ENCODE measurements around the gene TTC13. TPM values are rescaled to one million over a fixed set of nuclear protein-coding genes. Genes with fewer than 3 reads are reported as not detected.
A peak's percentile ranks its signal among the peaks of the same experiment; 100 is the strongest.

Gene TTC13
- total RNA-seq, 2 experiments from 2014 or later, result 34.0 to 34.2 TPM

- ChIA-PET CTCF (interaction anchor here (0.9 to 1.8 kb wide), 11 partner anchors 9 to 294 kb away, joined by 3 to 9 read pairs (median 5); partner anchors contain the start of genes ARV1 and TTC13), POLR2A (interaction anchor here (0.9 kb wide), 1 partner anchor 61 kb away, joined by 3 read pairs; no protein-coding TSS in a partner anchor)
- Mint-ChIP-seq H3K4me3 (no peak overlapping the region), H3K36me3 (ENCODE audit: low read depth) (peaks cover 48% of the 10 kb centered on the region), H3K27ac (no peak overlapping the region), H3K27me3 (ENCODE audit: low read depth) (no peaks in the 10 kb centered on the region), H3K4me1 (ENCODE audit: low read depth) (peaks cover 6% of the 10 kb centered on the region), H3K9me3 (ENCODE audit: insufficient read depth) (no peaks in the 10 kb centered on the region)
- DNase-seq, result peak; percentile 84
- ATAC-seq, result peak; percentile 73
Observed at GRCh38 chr1:230917284-230918135, 61.2 kb downstream of the TTC13 start.

- Mint-ChIP-seq H3K9me3 (ENCODE audit: insufficient read depth) (no peaks in the 10 kb centered on the region), H3K4me1 (ENCODE audit: low read depth) (peaks cover 6% of the 10 kb centered on the region), H3K27ac (no peak overlapping the region), H3K27me3 (ENCODE audit: low read depth) (no peaks in the 10 kb centered on the region), H3K36me3 (ENCODE audit: low read depth) (peaks cover 42% of the 10 kb centered on the region), H3K4me3 (no peak overlapping the region)
- ChIA-PET POLR2A (interaction anchor here (0.8 kb wide), 1 partner anchor 63 kb away, joined by 7 read pairs; the partner anchor contains the start of gene ARV1), CTCF (interaction anchor here (0.7 to 1.8 kb wide), 18 partner anchors 10 to 369 kb away, joined by 3 to 9 read pairs (median 4); partner anchors contain the start of genes ARV1 and TTC13)
- no peak for ATAC-seq
- DNase-seq, result no peak
Observed at GRCh38 chr1:230916587-230917283, 61.9 kb downstream of the TTC13 start.

- CTCF ChIA-PET, result interaction anchor here (0.6 to 1.5 kb wide), 2 partner anchors 64 to 193 kb away, joined by 3 to 5 read pairs; partner anchors contain the start of genes ARV1 and TTC13
- Mint-ChIP-seq H3K27ac (no peak overlapping the region), H3K27me3 (ENCODE audit: low read depth) (no peaks in the 10 kb centered on the region)
Observed at GRCh38 chr1:230915078-230915477, 63.6 kb downstream of the TTC13 start.

DNA sequence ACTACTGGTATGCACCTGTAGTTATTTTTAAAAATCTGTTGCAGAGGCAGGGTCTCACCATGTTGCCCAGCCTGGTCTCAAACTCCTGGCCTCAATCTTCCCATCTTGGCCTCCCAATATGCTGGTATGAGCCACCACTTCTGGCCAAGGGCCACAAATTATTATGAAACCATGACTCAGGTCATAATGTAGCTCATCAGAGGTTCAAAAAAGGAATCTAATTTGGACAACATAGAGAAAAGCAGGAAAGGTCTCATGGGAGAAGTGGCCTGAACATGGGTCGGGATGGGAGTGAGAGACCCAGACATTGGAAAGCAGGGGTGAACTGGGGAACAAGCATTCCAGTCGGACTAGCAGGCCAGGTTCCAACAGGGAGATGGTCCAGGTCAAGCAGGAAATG, 65.2 kb downstream of the TTC13 start:
- Mint-ChIP-seq H3K4me1 (ENCODE audit: low read depth) (peaks cover 6% of the 10 kb centered on the region), H3K4me3 (no peak overlapping the region), H3K27me3 (ENCODE audit: low read depth) (no peaks in the 10 kb centered on the region), H3K9me3 (ENCODE audit: insufficient read depth) (no peaks in the 10 kb centered on the region), H3K36me3 (ENCODE audit: low read depth) (peaks cover 40% of the 10 kb centered on the region), H3K27ac (peak overlapping the region; percentile 14)
- ATAC-seq (no peak), DNase-seq (no peak)
- POLR2A ChIA-PET, result no interaction called here
- CTCF ChIA-PET, result no interaction called here

More at GRCh38 chr1:230915078-230915477, 63.6 kb downstream of the TTC13 start:
- POLR2A ChIA-PET, result no interaction called here
- H3K9me3 Mint-ChIP-seq (ENCODE audit: insufficient read depth), result no peaks in the 10 kb centered on the region
- peaks cover 6% of the 10 kb centered on the region for H3K4me1 Mint-ChIP-seq (ENCODE audit: low read depth)
- ATAC-seq (no peak), DNase-seq (no peak)
- H3K36me3 Mint-ChIP-seq (ENCODE audit: low read depth), result peaks cover 44% of the 10 kb centered on the region
- no peak overlapping the region for H3K4me3 Mint-ChIP-seq

- H3K4me1 Mint-ChIP-seq (ENCODE audit: low read depth), result no peaks in the 10 kb centered on the region
- no peak for DNase-seq
- H3K4me3 Mint-ChIP-seq, result no peak overlapping the region
- H3K9me3 Mint-ChIP-seq (ENCODE audit: insufficient read depth), result no peaks in the 10 kb centered on the region
- H3K36me3 Mint-ChIP-seq (ENCODE audit: low read depth), result peaks cover 44% of the 10 kb centered on the region
- no peak for ATAC-seq
- H3K27me3 Mint-ChIP-seq (ENCODE audit: low read depth), result no peaks in the 10 kb centered on the region
- CTCF ChIA-PET, result interaction anchor here (1.2 kb wide), 1 partner anchor 178 kb away, joined by 3 read pairs; no protein-coding TSS in a partner anchor
- POLR2A ChIA-PET, result no interaction called here
- H3K27ac Mint-ChIP-seq, result no peak overlapping the region
Observed at GRCh38 chr1:230910755-230911117, 67.9 kb downstream of the TTC13 start.

DNA sequence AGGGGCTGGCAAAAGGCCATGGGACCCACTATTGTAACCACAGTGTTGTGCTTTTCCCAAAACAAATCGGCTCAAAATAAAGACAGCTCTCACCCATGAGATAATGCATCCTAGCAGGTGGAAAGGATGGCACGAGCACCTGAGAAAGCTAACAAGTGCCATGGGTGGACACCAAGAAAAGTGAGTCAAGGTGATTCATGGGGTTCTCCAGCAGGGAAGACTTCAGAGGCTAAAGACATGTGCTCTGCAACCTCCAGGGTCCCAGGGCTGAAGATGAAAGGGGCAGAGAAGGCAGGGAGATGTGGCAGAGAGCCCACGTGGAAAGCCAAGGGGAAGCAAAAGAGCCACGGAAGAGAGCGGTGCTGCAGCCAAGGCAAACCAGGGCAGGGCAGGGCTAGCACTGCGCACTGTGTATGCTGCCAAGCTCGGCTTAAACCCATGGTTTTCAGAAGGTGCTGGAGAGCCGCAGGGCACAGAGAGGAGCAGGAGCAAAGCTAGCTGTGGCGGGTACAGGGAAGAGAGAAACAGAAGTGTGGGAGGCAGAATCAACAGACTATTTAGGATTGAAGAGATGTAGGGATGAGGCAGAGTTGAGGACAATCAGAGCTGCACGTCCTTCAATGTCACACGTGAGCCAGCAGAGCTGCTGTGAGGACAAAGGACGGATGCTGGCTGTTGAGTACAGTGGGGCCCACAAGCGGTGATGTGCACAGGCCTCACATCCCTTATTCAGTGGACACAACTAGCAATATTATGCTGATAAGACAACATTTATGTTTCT, 68.5 kb downstream of the TTC13 start:
- DNase-seq (no peak), ATAC-seq (no peak)
- Mint-ChIP-seq H3K27ac (no peak overlapping the region), H3K9me3 (ENCODE audit: insufficient read depth) (no peaks in the 10 kb centered on the region), H3K4me3 (no peak overlapping the region), H3K36me3 (ENCODE audit: low read depth) (peaks cover 45% of the 10 kb centered on the region), H3K27me3 (ENCODE audit: low read depth) (no peaks in the 10 kb centered on the region), H3K4me1 (ENCODE audit: low read depth) (no peaks in the 10 kb centered on the region)
- ChIA-PET CTCF (interaction anchor here (1.2 kb wide), 1 partner anchor 178 kb away, joined by 3 read pairs; no protein-coding TSS in a partner anchor), POLR2A (no interaction called here)

DNA sequence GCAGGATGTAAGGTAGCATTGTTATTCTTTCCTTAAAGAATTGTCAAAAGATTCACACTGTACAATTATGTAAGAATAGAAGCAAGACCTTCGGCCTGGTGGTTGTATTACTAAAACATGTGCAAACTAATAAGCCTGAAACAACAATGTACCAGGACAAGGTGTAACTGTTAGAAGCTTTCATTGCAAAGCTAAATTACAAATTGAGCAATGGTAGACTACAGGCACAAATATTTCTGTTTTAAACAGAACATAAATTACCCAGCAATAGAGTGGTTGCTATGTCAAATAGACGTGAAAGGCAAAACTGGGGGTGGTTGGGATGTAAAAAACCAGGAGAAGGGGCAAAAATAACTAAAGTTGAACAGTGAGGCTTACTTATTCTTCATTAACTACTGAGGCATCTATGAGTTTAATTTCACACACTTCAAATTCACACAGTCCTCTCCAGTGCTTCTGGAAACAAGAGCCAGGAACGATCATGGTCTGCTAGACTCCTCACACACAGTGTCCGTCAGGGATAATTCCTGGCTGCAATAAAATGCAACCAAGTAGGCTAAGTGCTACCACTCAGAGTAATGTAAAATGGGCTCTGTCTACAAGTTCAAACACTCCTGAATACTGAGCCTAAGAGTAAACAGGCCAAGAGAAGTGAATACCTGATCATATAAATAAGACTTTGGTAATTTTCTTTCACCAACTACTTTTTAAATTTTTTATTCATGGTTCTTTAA, 71.0 kb downstream of the TTC13 start:
- H3K36me3 Mint-ChIP-seq (ENCODE audit: low read depth), result peaks cover 41% of the 10 kb centered on the region
- H3K27ac Mint-ChIP-seq, result no peak overlapping the region
- no peak for ATAC-seq
- no peak for DNase-seq
- no peaks in the 10 kb centered on the region for H3K9me3 Mint-ChIP-seq (ENCODE audit: insufficient read depth)
- no peaks in the 10 kb centered on the region for H3K27me3 Mint-ChIP-seq (ENCODE audit: low read depth)
- no peaks in the 10 kb centered on the region for H3K4me1 Mint-ChIP-seq (ENCODE audit: low read depth)
- no peak overlapping the region for H3K4me3 Mint-ChIP-seq
- CTCF ChIA-PET, result interaction anchor here (1.0 to 1.4 kb wide), 2 partner anchors 9 to 303 kb away, joined by 3 to 4 read pairs; no protein-coding TSS in a partner anchor
- POLR2A ChIA-PET, result no interaction called here

GRCh38 chr1:230906226-230906625, 72.4 kb downstream of the TTC13 start:
- H3K4me3 Mint-ChIP-seq, result no peak overlapping the region
- ATAC-seq, result no peak
- CTCF ChIA-PET, result no interaction called here
- H3K27ac Mint-ChIP-seq, result no peak overlapping the region
- POLR2A ChIA-PET, result interaction anchor here (0.6 kb wide), 1 partner anchor 289 kb away, joined by 4 read pairs; no protein-coding TSS in a partner anchor
- peaks cover 41% of the 10 kb centered on the region for H3K36me3 Mint-ChIP-seq (ENCODE audit: low read depth)
- H3K27me3 Mint-ChIP-seq (ENCODE audit: low read depth), result no peaks in the 10 kb centered on the region
- H3K4me1 Mint-ChIP-seq (ENCODE audit: low read depth), result no peaks in the 10 kb centered on the region
- no peaks in the 10 kb centered on the region for H3K9me3 Mint-ChIP-seq (ENCODE audit: insufficient read depth)
- DNase-seq, result no peak

DNA sequence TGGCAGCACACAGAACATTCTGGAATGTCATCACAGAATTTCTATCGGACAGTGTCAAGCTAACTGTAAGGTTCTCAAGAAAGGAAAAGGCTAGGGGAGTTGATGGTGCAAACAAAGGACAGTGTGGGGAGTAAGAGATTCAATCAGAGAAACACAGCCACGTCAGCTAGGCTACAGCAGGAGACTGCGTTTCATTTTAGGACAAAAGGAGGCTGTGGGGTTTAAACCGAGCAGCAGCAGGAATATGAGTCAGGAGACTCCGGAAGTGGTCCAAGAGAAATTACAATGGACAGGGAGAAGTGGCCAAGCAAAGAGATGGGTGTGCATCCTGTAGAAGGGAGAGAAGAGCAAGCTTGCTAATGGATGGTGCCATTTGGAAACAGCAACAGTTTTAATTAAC, 72.9 kb downstream of the TTC13 start:
- H3K4me1 Mint-ChIP-seq (ENCODE audit: low read depth), result no peaks in the 10 kb centered on the region
- POLR2A ChIA-PET, result no interaction called here
- H3K27me3 Mint-ChIP-seq (ENCODE audit: low read depth), result no peaks in the 10 kb centered on the region
- no peaks in the 10 kb centered on the region for H3K9me3 Mint-ChIP-seq (ENCODE audit: insufficient read depth)
- H3K27ac Mint-ChIP-seq, result peak overlapping the region; percentile 7
- peaks cover 39% of the 10 kb centered on the region for H3K36me3 Mint-ChIP-seq (ENCODE audit: low read depth)
- DNase-seq, result no peak
- CTCF ChIA-PET, result no interaction called here
- H3K4me3 Mint-ChIP-seq, result no peak overlapping the region
- no peak for ATAC-seq

DNA sequence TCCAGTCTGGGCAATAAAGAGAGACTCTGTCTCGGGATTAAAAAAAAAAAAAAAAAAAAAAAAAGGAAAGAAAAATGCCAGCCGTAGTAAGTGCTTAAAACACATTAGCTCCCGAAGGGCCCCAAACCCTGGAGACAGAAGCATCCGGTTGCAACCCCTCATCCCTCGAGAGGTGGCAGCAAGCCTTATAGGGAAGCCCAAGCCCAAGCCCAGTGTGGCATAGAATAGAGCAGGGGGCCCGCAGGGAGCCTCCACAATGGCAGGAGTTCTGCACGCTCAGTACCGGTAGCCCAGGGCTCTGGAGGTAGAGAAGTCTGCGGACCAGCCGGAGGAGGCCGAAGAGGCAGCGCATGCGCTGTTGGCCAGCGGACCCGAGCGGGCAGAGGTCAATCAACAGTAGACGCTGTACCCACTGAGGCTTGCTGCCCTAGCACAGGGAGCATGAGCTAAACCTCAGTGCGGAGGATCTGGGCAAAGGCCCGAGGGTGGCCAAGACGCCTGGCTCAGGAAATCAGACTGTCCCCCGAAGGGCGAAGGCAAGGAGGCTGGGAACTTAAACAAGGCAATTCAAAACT, 76.2 kb downstream of the TTC13 start:
- peaks cover 3% of the 10 kb centered on the region for H3K27me3 Mint-ChIP-seq (ENCODE audit: low read depth)
- H3K9me3 Mint-ChIP-seq (ENCODE audit: insufficient read depth), result no peaks in the 10 kb centered on the region
- H3K36me3 Mint-ChIP-seq (ENCODE audit: low read depth), result peaks cover 25% of the 10 kb centered on the region
- ChIA-PET CTCF (no interaction called here), POLR2A (no interaction called here)
- ATAC-seq (no peak), DNase-seq (no peak)
- H3K27ac Mint-ChIP-seq, result no peak overlapping the region
- no peaks in the 10 kb centered on the region for H3K4me1 Mint-ChIP-seq (ENCODE audit: low read depth)
- no peak overlapping the region for H3K4me3 Mint-ChIP-seq

GRCh38 chr1:230901671-230902070, 77.0 kb downstream of the TTC13 start:
- peaks cover 22% of the 10 kb centered on the region for H3K36me3 Mint-ChIP-seq (ENCODE audit: low read depth)
- no peak overlapping the region for H3K27ac Mint-ChIP-seq
- peaks cover 3% of the 10 kb centered on the region for H3K27me3 Mint-ChIP-seq (ENCODE audit: low read depth)
- no peaks in the 10 kb centered on the region for H3K4me1 Mint-ChIP-seq (ENCODE audit: low read depth)
- DNase-seq, result no peak
- H3K4me3 Mint-ChIP-seq, result no peak overlapping the region
- POLR2A ChIA-PET, result no interaction called here
- no peaks in the 10 kb centered on the region for H3K9me3 Mint-ChIP-seq (ENCODE audit: insufficient read depth)
- ATAC-seq, result no peak
- CTCF ChIA-PET, result no interaction called here
